HG02884 (cell line): ENCODE measurements around the gene OS9.

Experiments
- ATAC-seq: cut with Tn5 transposase; IDR thresholded peaks from one replicate; pipeline ENCODE4 v1.9.1; 2021; ENCODE audit warnings: mild to moderate bottlenecking, moderate library complexity; ENCODE audit not compliant: unreplicated experiment

OS9 gene

GRCh38 chr12:57750561-57751431 lies 56.9 kb downstream of the OS9 start:
- no peak for ATAC-seq

GRCh38 chr12:57751432-57751787 lies 57.5 kb downstream of the OS9 start:
- no peak for ATAC-seq

GRCh38 chr12:57751788-57752667 lies 58.1 kb downstream of the OS9 start, which contains the start of gene CDK4:
TSS of gene CDK4 (minus strand) at chr12:57752310. CDS start at chr12:57751717, 593 bp downstream.
- peak; percentile 56 for ATAC-seq

- no peak for ATAC-seq
These were observed 58.7 kb downstream of the OS9 start for GRCh38 chr12:57752668-57753000.

- no peak for ATAC-seq
These were observed 59.9 kb downstream of the OS9 start for GRCh38 chr12:57753756-57754337.

GRCh38 chr12:57754411-57755193 lies 60.7 kb downstream of the OS9 start, which contains the start of gene MARCHF9:
TSS of gene MARCHF9 (plus strand) at chr12:57755103. CDS start at chr12:57755529, 426 bp downstream.
- ATAC-seq, result peak; percentile 34

- ATAC-seq, result no peak
These were observed 61.2 kb downstream of the OS9 start for GRCh38 chr12:57755194-57755453.

GRCh38 chr12:57755454-57756372 lies 61.8 kb downstream of the OS9 start:
- ATAC-seq, result no peak

GRCh38 chr12:57756406-57757341 lies 62.7 kb downstream of the OS9 start:
- no peak for ATAC-seq

GRCh38 chr12:57757771-57758170 lies 63.8 kb downstream of the OS9 start:
- ATAC-seq, result no peak

GRCh38 chr12:57758552-57759359 lies 64.8 kb downstream of the OS9 start:
- no peak for ATAC-seq

GRCh38 chr12:57759360-57759980 lies 65.5 kb downstream of the OS9 start:
- no peak for ATAC-seq

GRCh38 chr12:57760347-57760982 lies 66.5 kb downstream of the OS9 start:
- no peak for ATAC-seq

GRCh38 chr12:57761391-57761998 lies 67.6 kb downstream of the OS9 start:
- no peak for ATAC-seq

GRCh38 chr12:57762463-57762862 lies 68.5 kb downstream of the OS9 start:
- ATAC-seq, result no peak

- ATAC-seq, result no peak
These were observed 70.1 kb downstream of the OS9 start for GRCh38 chr12:57763881-57764661.
